ENCODE measurements around the gene CCM2.

The CCM2 gene

GRCh38 chr7:45069444-45070253 is 69.6 kb downstream of the CCM2 start:
- DNase-seq: no peak

DNA sequence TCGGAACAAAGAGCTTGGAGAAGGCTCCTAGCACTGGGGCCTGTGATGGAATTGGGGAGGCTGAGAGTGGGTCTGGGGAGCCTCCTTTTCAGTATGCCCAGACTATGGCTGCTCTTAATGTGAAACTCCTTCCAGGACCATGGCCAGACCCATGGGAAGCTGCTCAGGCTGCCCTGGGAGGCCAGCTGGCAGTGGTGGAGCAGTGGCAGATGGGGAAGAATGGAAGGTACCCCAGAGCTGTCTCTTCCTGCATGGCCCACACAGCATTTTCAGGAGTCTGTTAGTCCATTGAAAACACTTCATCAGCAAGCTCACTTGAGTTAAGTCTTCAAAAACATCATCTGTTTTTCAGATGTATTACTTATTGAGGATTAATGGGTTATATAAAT is 70.2 kb downstream of the CCM2 start:
- DNase-seq: no peak

DNA sequence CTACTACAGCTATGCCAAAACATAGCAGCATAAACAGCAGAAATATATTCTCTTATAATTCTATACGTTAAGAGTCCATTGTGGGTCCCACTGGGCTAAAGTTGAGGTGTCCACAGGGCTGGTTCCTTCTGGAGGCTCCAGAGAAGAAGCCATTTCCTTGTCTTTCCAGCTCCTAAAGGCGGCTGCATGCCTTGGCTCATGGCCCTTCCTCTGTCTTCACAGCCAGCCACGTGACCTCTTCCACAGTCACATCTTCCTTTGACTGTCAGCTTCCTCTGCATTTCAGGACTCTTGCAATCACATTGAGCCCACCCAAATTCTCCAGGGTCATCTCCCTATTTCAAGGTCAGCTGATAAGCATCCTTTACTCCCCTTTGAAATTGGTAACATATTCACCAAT is 71.5 kb downstream of the CCM2 start:
- no peak for DNase-seq

DNA sequence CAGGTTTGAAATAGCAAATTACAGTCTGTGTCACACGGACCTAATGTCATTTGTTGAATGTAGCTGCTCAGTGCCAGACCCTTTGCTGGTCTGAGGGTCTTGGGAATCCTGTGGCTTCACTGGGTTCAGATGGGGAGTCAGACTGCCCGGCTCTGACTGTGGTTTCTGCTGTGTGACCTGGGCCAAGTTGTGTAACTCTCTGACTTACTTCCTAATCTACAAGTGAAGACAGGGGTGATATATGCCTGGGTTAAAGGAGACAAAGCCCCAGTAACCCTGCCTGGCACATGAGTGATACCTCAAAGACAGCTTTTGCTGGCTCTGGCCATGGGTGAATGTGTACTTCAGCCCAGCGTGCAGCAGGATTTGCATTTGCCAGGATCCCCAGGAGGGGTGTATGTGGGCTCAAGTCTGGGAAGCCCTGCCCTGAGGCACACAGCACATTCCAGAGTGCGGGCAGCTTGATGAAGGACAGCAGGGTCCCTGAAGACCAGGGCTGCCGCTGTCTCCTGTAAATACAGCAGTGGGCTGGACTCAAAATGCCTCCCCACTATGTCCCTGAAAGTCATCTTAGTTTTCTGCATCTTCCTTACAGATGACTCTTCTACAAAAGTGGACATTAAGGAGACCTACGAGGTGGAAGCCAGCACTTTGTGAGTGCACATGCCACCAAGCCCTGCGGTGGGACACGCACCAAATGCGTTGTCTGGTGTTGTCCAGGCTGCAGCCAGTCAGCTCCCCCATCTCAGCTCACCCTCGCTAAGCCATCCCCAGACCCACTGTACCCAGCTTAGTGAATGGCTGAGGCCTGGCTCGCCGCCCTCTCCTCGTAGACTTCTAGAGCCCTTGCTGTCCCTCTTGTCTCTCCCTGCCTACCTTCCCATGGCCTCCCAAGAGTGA is 72.4 kb downstream of the CCM2 start:
- DNase-seq: no peak

DNA sequence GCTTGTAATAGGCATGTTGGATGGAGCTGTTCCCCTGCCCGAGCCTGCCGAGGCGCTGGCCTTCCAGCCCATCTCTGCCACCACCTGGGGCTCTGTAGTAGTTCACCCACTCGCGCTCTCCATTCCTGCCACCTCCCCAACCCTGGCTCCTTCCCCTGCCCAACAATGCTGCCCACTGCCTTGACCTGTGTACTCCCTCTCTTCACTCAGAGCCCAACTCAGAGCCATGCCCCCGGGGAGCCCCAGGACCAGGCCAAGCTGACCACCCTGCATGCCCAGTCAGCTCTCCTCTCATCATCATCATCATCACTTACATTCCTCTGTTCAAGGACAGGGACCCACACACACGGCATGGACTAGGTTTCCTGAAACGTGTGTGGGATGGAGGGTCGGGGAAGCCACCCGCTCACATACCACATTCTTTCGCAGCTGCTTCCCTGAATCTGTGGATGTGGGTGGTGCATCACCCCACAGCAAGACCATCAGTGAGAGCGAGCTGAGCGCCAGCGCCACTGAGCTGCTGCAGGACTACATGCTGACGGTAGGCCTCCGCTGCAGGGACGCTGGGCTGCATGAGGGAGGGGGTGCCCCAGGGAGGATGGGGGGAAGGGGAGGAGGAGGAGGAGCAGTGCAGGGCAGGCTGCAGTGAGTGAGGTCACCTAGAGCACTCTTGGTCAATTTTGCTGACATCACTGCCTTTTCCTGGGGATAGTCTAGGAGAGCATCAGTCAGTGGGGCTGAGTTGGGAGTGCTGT is 73.2 kb downstream of the CCM2 start:
- no peak for DNase-seq

- DNase-seq: no peak
Measured at GRCh38 chr7:45073786-45074527, 74.0 kb downstream of the CCM2 start.

- DNase-seq: no peak
Measured at GRCh38 chr7:45074528-45075354, 74.7 kb downstream of the CCM2 start.

GRCh38 chr7:45075355-45075644 is 75.3 kb downstream of the CCM2 start:
- no peak for DNase-seq

DNA sequence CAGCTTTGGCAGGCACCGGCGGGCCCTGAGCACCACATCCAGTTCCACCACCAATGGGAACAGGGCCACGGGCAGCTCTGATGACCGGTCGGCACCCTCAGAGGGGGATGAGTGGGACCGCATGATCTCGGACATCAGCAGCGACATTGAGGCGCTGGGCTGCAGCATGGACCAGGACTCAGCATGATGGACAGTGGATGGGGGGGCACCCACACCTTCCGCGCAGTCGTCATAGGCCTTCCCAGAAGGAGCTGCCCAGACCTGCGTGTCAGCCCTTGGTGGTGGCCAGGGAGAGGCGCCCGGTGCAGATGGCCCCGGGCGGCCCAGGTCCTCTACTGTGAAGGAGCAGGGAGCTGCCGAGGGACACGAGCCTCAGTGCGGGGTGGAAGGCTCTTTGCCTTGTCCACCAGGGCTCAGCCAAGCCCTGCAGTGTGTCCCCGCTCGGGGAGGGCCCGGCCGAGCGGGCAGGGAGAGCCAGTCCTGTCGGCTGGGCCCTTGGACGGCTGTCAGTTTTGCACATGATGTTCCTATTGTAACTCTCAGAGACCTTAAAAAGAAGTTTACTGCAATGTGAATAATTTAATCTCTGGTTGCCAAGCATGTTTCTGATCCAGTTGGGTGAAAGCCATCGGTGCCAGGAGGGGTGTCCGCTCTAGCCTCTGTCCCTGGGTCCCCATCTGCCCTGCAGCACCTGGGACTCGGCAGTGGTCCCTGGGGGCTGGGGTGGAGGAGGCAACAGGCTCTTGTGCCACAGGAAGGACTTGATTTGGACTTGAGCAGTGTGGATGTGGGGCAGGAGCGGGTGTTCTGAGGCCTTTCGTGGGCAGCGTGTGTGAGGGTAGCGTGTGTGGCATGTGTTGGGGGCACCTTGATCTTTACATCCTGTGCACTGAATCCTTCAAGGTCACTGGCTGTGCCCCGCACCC is 76.1 kb downstream of the CCM2 start:
- DNase-seq: no peak

DNA sequence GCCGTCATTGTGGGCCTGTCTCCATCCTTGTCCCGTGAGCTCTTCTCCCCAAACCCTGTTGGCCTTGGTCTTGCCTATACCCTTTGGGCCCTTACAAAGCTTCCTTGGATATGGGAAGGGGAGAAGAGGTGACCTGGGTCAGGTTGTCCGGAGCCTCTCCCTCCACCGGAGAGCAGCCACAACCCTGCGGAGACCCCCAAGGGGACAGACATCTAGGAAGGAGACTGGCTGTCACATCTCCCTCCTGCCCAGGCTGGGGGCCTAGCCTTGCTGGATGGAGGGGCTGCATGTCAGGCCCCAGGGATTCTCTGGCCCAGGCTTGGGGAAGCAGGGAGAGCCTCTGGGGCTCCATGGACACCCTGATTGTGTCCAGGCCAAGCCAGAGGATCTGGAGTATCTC is 76.9 kb downstream of the CCM2 start:
- no peak for DNase-seq

DNA sequence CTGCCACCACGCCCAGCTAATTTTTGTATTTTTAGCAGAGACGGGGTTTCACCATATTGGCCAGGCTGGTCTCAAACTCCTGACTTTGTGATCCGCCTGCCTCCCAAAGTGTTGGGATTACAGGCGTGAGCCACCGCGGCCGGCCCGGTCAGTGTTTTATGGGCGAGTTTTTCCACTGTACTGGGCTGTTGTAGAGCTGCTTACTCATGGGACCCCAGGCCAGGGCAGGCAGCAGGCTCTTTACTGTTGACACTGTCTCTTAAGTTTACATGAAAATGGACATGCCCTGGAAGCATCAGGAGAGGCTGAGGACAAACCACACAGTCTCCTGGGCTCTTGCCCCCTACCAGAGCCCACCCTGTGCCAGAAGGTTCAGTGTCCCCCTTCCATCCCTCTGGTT is 77.6 kb downstream of the CCM2 start:
- no peak for DNase-seq

GRCh38 chr7:45078125-45078681 is 78.2 kb downstream of the CCM2 start:
- DNase-seq: no peak

DNA sequence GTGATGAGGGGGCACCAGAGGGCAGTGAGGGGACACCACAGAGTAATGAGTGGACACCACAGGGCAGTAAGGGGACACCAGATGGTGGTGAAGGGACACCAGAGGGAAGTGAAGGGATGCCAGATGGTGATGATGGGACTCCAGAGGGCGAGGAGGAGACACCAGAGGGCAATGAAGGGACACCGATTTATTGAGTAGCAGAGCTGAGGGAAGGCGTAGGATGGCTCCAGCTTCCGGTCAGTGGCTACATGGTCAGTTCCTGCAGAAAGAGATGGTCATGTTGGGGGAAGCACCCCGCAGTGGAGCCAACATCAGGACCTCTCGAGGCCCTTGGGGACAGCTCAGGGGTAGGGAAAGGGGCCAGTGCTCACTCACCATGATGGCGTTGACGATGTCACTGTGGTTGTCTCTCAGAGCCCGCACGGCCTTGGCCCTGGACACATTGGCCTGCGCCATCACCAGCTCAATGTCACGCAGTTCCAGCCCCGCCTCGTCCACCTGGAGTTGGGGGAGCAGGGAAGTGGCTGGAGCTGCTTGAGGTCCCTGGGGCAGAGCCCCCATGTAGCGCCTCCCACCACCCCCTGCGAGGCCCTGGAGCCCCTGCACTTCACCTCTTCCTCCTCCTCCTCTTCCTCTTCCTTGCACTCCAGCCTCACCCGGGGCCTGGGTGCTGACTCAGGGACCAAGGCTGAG is 80.4 kb downstream of the CCM2 start:
- DNase-seq: no peak

DNA sequence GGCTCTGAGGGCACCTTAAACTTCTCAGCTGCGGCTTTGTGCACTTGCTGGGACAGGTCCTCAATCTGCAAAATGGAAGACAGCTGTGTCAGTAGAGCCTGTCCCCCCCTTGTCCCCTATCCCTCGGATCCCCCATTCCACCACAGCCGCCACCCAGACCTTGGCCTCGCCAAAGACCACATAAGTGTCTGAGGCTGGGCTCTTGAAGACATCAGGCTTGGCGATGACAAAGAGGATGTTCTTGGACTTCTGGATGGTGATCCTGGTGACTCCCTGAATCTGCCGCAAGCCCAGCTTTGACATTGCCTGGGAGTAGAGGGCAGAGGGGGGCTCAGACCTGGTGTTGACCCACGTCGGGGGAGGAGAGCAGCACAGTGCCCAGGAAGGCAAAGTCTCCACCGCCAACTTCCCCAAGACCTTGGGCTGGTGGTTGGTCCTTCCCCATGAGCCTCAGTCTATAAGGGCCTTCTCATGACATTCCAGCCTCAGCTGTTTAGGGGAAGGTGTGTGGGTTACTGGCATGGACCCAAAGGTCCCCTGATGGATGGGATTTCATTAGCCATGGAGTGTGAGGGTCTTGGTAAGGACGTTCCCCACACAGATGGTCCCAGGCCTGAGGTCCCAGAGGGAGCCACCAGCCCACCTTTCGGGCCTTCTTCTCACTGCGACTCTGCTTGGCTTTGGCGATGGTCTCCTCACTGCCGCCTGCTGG is 81.1 kb downstream of the CCM2 start:
- DNase-seq: no peak

DNA sequence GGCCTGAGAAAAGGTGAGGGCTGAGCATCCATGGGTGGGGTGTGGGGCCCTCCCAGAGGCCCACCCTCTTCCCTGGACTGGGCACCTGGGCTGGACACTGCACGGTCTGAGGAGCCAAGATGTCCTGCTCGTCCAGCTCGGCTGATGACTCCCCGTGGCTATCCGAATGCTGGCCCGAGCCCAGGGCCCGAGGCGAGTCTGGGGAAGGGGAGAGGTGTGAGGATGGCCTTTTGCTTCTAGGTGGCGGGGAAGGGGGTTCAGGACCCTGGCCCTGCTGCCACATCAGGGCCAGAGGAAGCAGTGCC is 81.6 kb downstream of the CCM2 start:
- DNase-seq: no peak

DNA sequence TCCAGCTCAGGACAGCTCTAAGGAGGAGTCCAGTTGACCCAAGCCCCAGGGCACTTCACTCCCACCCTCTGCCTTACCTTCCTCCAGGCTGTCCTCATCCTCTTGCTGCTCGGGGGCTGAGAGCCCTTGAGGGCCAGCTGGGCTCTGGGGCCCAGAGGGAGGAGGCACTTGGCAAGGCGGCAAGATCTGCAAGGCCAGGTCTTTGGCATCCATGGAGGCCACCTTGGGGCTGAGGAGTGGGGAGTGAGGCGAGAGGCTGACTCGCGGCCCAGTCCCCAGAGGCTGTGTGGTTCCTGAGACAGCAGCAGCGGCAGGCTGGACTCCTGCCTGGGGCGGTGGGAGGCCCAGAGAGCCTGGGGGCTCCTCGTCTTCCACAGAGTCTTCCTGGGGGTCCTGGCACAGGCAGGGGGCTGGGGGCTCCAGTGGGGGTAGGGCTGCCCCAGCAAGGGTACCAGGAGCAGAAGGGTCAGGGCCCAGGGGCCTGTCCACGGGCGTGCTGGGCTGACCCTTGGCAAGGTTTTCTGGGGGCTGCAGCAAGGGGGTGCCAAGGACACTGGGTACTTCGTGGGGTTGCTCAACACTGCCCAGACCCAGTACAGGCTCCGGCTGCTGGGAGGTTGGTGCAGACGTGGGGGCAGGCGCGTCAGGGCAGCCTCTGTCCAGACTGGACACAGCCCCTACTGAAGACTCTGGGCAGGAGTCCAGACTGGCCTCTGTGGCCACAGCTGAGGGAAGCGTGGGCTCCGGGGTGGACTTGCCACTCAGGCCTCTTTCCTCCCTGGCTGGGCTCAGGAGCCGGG is 82.2 kb downstream of the CCM2 start:
- no peak for DNase-seq

DNA sequence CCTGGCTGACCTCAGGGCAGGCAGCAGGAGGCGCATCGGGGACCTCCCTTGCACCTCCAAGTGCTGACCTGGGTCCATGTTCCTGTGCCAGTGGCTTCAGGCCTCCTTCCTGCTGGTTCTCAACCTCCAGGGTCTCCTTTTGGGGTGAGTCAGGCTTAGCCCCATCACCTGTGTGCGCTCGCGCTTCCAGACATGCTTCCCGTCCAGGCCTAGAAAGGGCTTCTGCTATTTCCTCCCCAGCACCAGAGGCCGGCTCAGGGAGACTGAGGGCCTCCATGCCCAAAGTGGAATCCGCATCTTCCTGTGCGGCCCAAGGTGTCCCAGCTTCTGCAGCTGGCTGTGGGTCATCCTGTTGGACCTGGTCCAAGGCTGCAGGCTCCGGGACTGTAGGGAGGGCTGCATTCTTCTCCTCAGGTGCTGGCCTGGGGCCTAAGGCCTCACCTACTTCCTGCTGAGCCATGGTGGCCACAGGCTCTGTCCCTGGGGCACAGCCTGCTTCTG is 82.9 kb downstream of the CCM2 start:
- DNase-seq: no peak

DNA sequence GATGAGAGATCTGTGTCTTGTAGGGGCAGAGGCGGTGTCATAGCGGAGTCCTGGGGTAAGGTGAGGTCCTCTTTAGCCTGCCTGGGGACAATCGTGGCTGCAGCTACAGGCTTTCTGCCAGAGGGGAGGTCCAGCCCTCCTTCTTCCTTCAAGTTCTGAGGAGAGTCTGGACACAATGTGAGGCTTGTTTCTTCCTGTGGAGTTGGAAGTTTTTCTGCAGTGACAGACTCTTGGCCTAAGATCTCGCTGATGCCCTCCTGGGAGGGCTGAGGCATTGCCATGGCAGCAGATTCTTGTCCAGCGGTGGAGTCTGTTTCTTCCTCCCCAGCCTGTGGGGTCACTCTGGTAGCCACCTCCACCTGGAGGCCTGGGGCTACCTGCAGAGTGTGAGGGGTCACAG is 84.3 kb downstream of the CCM2 start:
- DNase-seq: no peak
